ENCODE measurements around the gene EME1. TPM values are rescaled to one million over a fixed set of nuclear protein-coding genes. Genes with fewer than 3 reads are reported as not detected.
"Not testable (repeated sequence)": the region's sequence is repeated elsewhere in the genome, so short reads cannot be mapped to it uniquely, and the experiment has no call there.

Gene EME1
- total RNA-seq, 2 donors from 2014 or later, result 3.9 TPM; not detected in 1

DNA sequence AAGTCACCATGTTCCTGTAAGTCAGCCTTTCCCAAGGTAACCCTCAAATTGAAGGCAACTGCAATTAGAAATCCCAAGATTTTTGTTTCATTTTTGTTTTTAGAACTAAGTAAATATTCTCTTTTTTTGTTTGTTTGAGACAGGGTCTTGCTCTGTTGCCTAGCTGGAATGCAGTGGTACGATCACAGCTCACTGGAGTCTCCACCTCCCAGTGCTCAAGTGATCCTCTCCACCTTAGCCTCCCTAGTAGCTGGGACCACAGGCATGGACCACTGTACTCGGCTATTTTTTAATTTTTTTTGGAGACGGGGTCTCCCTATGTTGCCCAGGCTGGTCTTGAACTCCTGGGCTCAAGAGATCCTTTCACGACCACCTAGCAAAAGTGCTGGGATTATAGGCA, 34.9 kb downstream of the EME1 start:
- Histone ChIP-seq H3K27ac (no peak overlapping the region), H3K4me1 (ENCODE audit: control insufficient read depth in 1 of 2, low read depth in 2 of 2) (no peaks in the 10 kb centered on the region), H3K9me3 (no peaks in the 10 kb centered on the region), H3K36me3 (no peaks in the 10 kb centered on the region), H3K4me3 (no peak overlapping the region), H3K27me3 (replicated peaks; ENCODE audit: insufficient read depth) (no peaks in the 10 kb centered on the region)
- TF ChIP-seq, protein P1, sequence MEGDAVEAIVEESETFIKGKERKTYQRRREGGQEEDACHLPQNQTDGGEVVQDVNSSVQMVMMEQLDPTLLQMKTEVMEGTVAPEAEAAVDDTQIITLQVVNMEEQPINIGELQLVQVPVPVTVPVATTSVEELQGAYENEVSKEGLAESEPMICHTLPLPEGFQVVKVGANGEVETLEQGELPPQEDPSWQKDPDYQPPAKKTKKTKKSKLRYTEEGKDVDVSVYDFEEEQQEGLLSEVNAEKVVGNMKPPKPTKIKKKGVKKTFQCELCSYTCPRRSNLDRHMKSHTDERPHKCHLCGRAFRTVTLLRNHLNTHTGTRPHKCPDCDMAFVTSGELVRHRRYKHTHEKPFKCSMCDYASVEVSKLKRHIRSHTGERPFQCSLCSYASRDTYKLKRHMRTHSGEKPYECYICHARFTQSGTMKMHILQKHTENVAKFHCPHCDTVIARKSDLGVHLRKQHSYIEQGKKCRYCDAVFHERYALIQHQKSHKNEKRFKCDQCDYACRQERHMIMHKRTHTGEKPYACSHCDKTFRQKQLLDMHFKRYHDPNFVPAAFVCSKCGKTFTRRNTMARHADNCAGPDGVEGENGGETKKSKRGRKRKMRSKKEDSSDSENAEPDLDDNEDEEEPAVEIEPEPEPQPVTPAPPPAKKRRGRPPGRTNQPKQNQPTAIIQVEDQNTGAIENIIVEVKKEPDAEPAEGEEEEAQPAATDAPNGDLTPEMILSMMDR (IDR thresholded peaks at IDR 0.05), result no peak
- ATAC-seq (ENCODE audit: insufficient number of reproducible peaks, low FRiP score, low read depth) (no peak), DNase-seq (ENCODE audit: low spot score) (no peak)

DNA sequence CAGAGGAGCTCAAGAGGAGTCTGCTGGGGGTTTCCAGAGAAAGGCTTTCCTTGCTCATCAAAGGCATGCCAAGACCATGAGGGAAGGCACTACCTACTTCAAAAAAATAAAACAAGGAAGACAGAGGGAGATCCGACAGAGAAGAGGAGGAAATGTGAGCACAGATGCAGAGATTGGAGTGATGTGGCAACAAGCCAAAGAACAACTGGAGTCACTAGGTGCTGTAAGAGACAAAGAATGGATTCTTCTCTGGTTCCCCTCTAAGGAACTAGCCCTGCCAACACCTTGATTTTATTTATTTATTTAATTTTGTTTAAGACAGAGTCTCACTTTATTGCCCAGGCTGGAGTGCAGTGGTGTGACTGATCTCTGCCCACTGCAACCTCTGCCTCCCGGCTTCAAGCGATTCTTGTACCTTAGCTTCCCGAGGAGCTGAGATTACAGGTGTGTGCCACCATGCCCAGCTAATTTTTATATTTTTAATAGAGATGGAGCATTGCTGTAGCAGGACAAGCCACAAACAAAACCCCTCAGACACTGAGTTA, 39.2 kb downstream of the EME1 start:
- DNase-seq (ENCODE audit: low spot score) (no peak), ATAC-seq (ENCODE audit: insufficient number of reproducible peaks, low FRiP score, low read depth) (no peak)
- no peaks in the 10 kb centered on the region for H3K9me3 ChIP-seq
- no peak overlapping the region for H3K27ac ChIP-seq
- no peaks in the 10 kb centered on the region for H3K27me3 ChIP-seq (replicated peaks; ENCODE audit: insufficient read depth)
- no peaks in the 10 kb centered on the region for H3K4me1 ChIP-seq (ENCODE audit: control insufficient read depth in 1 of 2, low read depth in 2 of 2)
- H3K36me3 ChIP-seq, result no peaks in the 10 kb centered on the region
- no peak overlapping the region for H3K4me3 ChIP-seq
- TF ChIP-seq, protein P1 (IDR thresholded peaks at IDR 0.05), result no peak

DNA sequence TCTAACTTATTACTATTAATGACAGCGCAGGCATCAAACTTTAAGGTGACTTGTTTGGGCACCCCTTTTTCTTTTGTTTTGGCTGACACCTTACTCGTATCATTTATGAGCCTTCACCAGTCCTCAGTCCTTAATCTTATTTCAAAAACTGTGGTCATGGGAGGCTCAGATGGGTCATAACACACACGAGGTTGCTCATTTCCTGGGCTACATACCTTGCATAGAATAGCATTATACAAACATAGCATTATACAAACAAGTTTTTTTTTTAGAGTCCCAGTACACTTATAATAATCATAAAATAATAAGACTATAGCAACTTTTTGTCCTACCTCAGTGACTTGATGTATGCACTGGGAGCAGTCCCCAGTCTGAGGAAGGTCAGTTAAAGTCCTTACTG, 41.8 kb downstream of the EME1 start:
- TF ChIP-seq, protein P1 (IDR thresholded peaks at IDR 0.05), result no peak
- H3K4me3 ChIP-seq, result no peak overlapping the region
- H3K4me1 ChIP-seq (ENCODE audit: control insufficient read depth in 1 of 2, low read depth in 2 of 2), result no peaks in the 10 kb centered on the region
- no peaks in the 10 kb centered on the region for H3K9me3 ChIP-seq
- ATAC-seq (ENCODE audit: insufficient number of reproducible peaks, low FRiP score, low read depth) (no peak), DNase-seq (ENCODE audit: low spot score) (no peak)
- no peak overlapping the region for H3K27ac ChIP-seq
- no peaks in the 10 kb centered on the region for H3K36me3 ChIP-seq
- H3K27me3 ChIP-seq (replicated peaks; ENCODE audit: insufficient read depth), result no peaks in the 10 kb centered on the region

DNA sequence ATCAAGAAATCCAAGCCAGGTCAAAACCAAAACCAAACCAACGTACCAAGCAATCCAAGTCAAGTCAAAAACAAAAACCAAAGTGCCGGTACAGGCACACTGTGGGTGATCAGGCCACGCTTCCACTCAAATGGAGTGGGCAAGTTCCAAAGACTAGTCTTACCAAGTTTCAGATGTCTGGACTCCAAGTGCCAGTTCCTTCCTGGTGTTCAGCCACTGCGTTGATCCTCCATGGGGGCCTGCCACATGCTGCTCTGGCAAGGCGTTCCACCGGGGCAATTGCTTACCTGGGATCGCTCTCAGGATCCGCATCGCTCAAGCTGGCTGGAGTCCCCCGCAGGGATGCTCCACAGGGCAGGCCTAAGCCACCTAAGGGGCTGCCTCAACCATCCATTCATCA, 46.5 kb downstream of the EME1 start:
- not testable (repeated sequence) for DNase-seq (ENCODE audit: low spot score); ATAC-seq (ENCODE audit: insufficient number of reproducible peaks, low FRiP score, low read depth); H3K27me3 ChIP-seq (replicated peaks; ENCODE audit: insufficient read depth); H3K9me3 ChIP-seq; H3K36me3 ChIP-seq; H3K4me3 ChIP-seq; H3K27ac ChIP-seq
- peaks cover 8 to 16% of the 10 kb centered on the region in 2 donors for H3K4me1 ChIP-seq (ENCODE audit: control insufficient read depth in 1 of 2, low read depth in 2 of 2)

DNA sequence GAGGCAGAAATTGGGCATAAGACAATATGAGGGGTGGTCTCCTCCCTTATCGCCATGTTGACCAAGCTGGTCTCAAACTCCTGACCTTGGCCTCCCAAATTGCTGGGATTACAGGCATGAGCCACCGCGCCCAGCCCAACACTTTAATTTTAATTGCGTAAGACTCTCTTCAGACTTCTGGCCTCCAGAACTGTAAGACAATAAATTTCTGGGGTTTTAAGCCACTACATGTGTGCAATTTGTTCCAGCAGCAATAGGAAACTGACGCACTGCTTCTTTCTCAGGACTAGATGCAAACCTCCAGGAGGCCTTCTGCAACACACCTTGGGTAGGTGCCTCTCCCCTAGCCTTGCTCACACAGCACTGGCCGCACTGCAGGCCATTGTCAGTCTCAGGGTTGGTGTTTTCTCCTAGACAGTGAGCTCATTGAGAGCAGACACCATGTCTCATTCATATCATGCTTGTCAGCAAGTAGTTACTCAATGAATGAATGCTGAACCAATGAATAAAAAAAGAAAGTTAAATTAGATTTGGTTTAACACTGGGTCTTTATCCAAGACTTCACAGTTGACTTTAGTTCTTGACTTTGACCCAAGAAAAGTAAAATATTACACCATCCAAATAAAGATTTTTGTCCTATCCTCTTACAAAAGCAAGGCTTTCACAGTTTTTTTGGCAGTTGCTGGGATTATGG, 47.5 kb downstream of the EME1 start:
- Histone ChIP-seq H3K36me3 (no peaks in the 10 kb centered on the region), H3K27me3 (replicated peaks; ENCODE audit: insufficient read depth) (no peaks in the 10 kb centered on the region), H3K27ac (peak overlapping the region in 1 of 2 donors; percentile 46), H3K4me3 (no peak overlapping the region), H3K4me1 (ENCODE audit: control insufficient read depth in 1 of 2, low read depth in 2 of 2) (peaks cover 8 to 23% of the 10 kb centered on the region in 2 donors), H3K9me3 (no peaks in the 10 kb centered on the region)
- ATAC-seq (ENCODE audit: insufficient number of reproducible peaks, low FRiP score, low read depth) (no peak), DNase-seq (ENCODE audit: low spot score) (no peak)
- TF ChIP-seq, protein P1 (IDR thresholded peaks at IDR 0.05), result no peak

Measured in thoracic aorta (tissue), 2 donors.